GM21515 (cell line): ENCODE data around the gene GNG12.

Experiments used
- ATAC-seq: cut with Tn5 transposase; IDR thresholded peaks from one replicate; pipeline ENCODE4 v1.9.1; 2021; ENCODE audit not compliant: unreplicated experiment

The GNG12 gene

GRCh38 chr1:67832737-67833601, at the start of gene GNG12:
Gene GNG12, minus strand, starts transcription at chr1:67833467. Its CDS starts 125,781 bp downstream, at chr1:67707686.
- no peak for ATAC-seq

GRCh38 chr1:67882196-67882958, 49.1 kb upstream of the GNG12 start:
- ATAC-seq, result no peak

GRCh38 chr1:67880056-67880601, 46.9 kb upstream of the GNG12 start:
- no peak for ATAC-seq

GRCh38 chr1:67879485-67879884, 46.2 kb upstream of the GNG12 start:
- no peak for ATAC-seq

GRCh38 chr1:67874501-67875111, 41.3 kb upstream of the GNG12 start:
- ATAC-seq, result no peak

GRCh38 chr1:67869233-67869632, 36.0 kb upstream of the GNG12 start:
- no peak for ATAC-seq

GRCh38 chr1:67863637-67864036, 30.4 kb upstream of the GNG12 start:
- no peak for ATAC-seq

GRCh38 chr1:67862685-67863084, 29.4 kb upstream of the GNG12 start:
- no peak for ATAC-seq

- no peak for ATAC-seq
Measured at GRCh38 chr1:67861856-67862516, 28.7 kb upstream of the GNG12 start.

- ATAC-seq, result no peak
Measured at GRCh38 chr1:67860776-67861175, 27.5 kb upstream of the GNG12 start.

GRCh38 chr1:67856921-67857320, 23.7 kb upstream of the GNG12 start:
- no peak for ATAC-seq

- ATAC-seq, result no peak
Measured at GRCh38 chr1:67855961-67856360, 22.7 kb upstream of the GNG12 start.

- no peak for ATAC-seq
Measured at GRCh38 chr1:67855444-67855843, 22.2 kb upstream of the GNG12 start.

- peak; percentile 59 for ATAC-seq
Measured at GRCh38 chr1:67853704-67854103, 20.4 kb upstream of the GNG12 start.

GRCh38 chr1:67851800-67852199, 18.5 kb upstream of the GNG12 start:
- no peak for ATAC-seq

GRCh38 chr1:67850611-67851075, 17.4 kb upstream of the GNG12 start:
- no peak for ATAC-seq

GRCh38 chr1:67850151-67850551, 16.9 kb upstream of the GNG12 start:
- ATAC-seq, result no peak

- no peak for ATAC-seq
Measured at GRCh38 chr1:67847466-67847865, 14.2 kb upstream of the GNG12 start.

GRCh38 chr1:67846538-67846937, 13.3 kb upstream of the GNG12 start:
- ATAC-seq, result no peak

GRCh38 chr1:67844988-67845387, 11.7 kb upstream of the GNG12 start:
- no peak for ATAC-seq

- no peak for ATAC-seq
Measured at GRCh38 chr1:67843746-67844145, 10.5 kb upstream of the GNG12 start.
